ENCODE results near the gene EIF2D. TPM values are rescaled to one million over a fixed set of nuclear protein-coding genes. Genes with fewer than 3 reads are reported as not detected.
A peak's percentile ranks its signal among the peaks of the same experiment; 100 is the strongest.

EIF2D gene
- total and polyA plus RNA-seq, 2 of the 13 experiments (the other 11 are each of a cell fraction or from before 2014, with no cell fraction given), result 45.1 to 64.9 TPM

DNA sequence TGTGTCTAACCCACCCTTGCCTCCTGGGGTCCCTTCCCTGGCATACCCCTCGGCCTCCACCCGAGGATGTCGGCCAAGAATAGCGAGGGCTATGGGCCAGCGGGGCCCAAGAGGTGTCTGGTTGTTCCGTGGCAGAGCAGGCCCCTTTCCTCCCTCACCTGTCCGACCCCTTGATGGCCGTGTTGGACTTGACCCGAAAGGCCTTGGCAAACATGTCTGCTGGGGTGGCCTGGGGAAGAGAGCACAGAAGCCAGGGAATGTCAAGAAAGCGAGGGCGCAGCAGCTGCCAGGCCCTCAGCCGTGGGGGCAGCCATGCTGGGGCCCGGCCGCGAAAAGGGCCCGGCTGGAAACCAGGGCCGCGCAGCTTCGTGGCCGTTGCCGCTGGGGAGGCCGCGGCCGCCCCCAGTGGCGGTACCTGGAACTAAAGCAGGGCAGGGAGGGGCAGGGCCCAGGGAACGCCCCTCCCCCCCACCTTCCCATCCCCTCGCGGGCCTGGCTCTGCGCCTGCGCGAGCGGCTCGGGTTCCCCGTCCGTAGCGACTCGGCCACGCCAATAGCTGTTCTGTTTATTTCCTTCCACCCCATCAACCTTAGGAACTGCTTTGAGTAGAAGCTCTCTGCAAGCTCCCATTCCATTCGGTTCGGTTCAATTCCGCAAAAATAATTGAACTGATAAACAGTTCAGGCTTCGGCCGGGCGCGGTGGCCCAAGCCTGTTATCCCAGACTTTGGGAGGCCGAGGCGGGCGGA, at the start of gene EIF2D (continued):
- TF ChIP-seq, protein P1, sequence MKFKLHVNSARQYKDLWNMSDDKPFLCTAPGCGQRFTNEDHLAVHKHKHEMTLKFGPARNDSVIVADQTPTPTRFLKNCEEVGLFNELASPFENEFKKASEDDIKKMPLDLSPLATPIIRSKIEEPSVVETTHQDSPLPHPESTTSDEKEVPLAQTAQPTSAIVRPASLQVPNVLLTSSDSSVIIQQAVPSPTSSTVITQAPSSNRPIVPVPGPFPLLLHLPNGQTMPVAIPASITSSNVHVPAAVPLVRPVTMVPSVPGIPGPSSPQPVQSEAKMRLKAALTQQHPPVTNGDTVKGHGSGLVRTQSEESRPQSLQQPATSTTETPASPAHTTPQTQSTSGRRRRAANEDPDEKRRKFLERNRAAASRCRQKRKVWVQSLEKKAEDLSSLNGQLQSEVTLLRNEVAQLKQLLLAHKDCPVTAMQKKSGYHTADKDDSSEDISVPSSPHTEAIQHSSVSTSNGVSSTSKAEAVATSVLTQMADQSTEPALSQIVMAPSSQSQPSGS (CRISPR knock-in tag; IDR thresholded peaks at IDR 0.05), result peak; percentile 90; the same call in 1 of the 2 replicates
- TF ChIP-seq ZNF557 (CRISPR knock-in tag; IDR thresholded peaks at IDR 0.05) (no peak; the same call in 1 of the 2 replicates), GATA4 (IDR thresholded peaks at IDR 0.05; ENCODE audit: borderline replicate concordance, low read depth) (peak; percentile 71; the same call in 1 of the 2 replicates), ZNF337 (CRISPR knock-in tag; IDR thresholded peaks at IDR 0.05; ENCODE audit: borderline replicate concordance, low read depth) (peak; percentile 87; the same call in 1 of the 2 replicates), KLF13 (CRISPR knock-in tag; IDR thresholded peaks at IDR 0.05) (peak; percentile 84), KMT2B (CRISPR knock-in tag; IDR thresholded peaks at IDR 0.05) (peak; percentile 94), ZNF720 (CRISPR knock-in tag; IDR thresholded peaks at IDR 0.05) (peak; percentile 76), ZNF350 (CRISPR knock-in tag; IDR thresholded peaks at IDR 0.05; ENCODE audit: borderline replicate concordance, low read depth) (peak; percentile 97), NPAS2 (CRISPR knock-in tag; IDR thresholded peaks at IDR 0.05; ENCODE audit: borderline replicate concordance) (no peak), ZBTB21 (CRISPR knock-in tag; IDR thresholded peaks at IDR 0.05) (no peak; the same call in 1 of the 2 replicates), CHD2 (IDR thresholded peaks at IDR 0.05; ENCODE audit: low read depth, low read length) (peak; percentile 74), ATF1 (CRISPR knock-in tag; IDR thresholded peaks at IDR 0.05) (no peak), ZNF260 (CRISPR knock-in tag; IDR thresholded peaks at IDR 0.05; ENCODE audit: borderline replicate concordance, low read depth) (no peak), ARNT (IDR thresholded peaks at IDR 0.05) (no peak)
- TF ChIP-seq, protein P2, sequence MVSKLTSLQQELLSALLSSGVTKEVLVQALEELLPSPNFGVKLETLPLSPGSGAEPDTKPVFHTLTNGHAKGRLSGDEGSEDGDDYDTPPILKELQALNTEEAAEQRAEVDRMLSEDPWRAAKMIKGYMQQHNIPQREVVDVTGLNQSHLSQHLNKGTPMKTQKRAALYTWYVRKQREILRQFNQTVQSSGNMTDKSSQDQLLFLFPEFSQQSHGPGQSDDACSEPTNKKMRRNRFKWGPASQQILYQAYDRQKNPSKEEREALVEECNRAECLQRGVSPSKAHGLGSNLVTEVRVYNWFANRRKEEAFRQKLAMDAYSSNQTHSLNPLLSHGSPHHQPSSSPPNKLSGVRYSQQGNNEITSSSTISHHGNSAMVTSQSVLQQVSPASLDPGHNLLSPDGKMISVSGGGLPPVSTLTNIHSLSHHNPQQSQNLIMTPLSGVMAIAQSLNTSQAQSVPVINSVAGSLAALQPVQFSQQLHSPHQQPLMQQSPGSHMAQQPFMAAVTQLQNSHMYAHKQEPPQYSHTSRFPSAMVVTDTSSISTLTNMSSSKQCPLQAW (CRISPR knock-in tag; IDR thresholded peaks at IDR 0.05), result peak; percentile 95
- TF ChIP-seq, protein P3, sequence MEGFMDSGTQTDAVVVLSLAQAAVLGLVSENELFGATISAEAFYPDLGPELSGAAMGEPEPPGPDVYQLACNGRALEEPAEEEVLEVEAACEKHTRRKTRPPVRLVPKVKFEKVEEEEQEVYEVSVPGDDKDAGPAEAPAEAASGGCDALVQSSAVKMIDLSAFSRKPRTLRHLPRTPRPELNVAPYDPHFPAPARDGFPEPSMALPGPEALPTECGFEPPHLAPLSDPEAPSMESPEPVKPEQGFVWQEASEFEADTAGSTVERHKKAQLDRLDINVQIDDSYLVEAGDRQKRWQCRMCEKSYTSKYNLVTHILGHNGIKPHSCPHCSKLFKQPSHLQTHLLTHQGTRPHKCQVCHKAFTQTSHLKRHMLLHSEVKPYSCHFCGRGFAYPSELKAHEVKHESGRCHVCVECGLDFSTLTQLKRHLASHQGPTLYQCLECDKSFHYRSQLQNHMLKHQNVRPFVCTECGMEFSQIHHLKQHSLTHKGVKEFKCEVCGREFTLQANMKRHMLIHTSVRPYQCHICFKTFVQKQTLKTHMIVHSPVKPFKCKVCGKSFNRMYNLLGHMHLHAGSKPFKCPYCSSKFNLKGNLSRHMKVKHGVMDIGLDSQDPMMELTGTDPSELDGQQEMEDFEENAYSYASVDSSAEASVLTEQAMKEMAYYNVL (CRISPR knock-in tag; IDR thresholded peaks at IDR 0.05; ENCODE audit: borderline replicate concordance), result peak; percentile 86; the same call in 1 of the 2 replicates
- TF ChIP-seq, protein P4, sequence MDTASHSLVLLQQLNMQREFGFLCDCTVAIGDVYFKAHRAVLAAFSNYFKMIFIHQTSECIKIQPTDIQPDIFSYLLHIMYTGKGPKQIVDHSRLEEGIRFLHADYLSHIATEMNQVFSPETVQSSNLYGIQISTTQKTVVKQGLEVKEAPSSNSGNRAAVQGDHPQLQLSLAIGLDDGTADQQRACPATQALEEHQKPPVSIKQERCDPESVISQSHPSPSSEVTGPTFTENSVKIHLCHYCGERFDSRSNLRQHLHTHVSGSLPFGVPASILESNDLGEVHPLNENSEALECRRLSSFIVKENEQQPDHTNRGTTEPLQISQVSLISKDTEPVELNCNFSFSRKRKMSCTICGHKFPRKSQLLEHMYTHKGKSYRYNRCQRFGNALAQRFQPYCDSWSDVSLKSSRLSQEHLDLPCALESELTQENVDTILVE (CRISPR knock-in tag; IDR thresholded peaks at IDR 0.05), result peak; percentile 93
- TF ChIP-seq, protein P5, sequence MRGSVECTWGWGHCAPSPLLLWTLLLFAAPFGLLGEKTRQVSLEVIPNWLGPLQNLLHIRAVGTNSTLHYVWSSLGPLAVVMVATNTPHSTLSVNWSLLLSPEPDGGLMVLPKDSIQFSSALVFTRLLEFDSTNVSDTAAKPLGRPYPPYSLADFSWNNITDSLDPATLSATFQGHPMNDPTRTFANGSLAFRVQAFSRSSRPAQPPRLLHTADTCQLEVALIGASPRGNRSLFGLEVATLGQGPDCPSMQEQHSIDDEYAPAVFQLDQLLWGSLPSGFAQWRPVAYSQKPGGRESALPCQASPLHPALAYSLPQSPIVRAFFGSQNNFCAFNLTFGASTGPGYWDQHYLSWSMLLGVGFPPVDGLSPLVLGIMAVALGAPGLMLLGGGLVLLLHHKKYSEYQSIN (CRISPR knock-in tag; IDR thresholded peaks at IDR 0.05; ENCODE audit: borderline replicate concordance), result no peak
- TF ChIP-seq, protein P6, sequence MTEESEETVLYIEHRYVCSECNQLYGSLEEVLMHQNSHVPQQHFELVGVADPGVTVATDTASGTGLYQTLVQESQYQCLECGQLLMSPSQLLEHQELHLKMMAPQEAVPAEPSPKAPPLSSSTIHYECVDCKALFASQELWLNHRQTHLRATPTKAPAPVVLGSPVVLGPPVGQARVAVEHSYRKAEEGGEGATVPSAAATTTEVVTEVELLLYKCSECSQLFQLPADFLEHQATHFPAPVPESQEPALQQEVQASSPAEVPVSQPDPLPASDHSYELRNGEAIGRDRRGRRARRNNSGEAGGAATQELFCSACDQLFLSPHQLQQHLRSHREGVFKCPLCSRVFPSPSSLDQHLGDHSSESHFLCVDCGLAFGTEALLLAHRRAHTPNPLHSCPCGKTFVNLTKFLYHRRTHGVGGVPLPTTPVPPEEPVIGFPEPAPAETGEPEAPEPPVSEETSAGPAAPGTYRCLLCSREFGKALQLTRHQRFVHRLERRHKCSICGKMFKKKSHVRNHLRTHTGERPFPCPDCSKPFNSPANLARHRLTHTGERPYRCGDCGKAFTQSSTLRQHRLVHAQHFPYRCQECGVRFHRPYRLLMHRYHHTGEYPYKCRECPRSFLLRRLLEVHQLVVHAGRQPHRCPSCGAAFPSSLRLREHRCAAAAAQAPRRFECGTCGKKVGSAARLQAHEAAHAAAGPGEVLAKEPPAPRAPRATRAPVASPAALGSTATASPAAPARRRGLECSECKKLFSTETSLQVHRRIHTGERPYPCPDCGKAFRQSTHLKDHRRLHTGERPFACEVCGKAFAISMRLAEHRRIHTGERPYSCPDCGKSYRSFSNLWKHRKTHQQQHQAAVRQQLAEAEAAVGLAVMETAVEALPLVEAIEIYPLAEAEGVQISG (CRISPR knock-in tag; IDR thresholded peaks at IDR 0.05), result peak; percentile 98
